22Rv1 (cell line): Measurements from ENCODE around the gene CPNE2.

ENCODE experiments used
- CTCF ChIP-seq: fragments of 450-650 bp; IDR thresholded peaks from 2 replicates; pipeline ENCODE4 v1.5.1; 2017; ENCODE audit warnings: mild to moderate bottlenecking
- ZFX ChIP-seq: fragments of 450-650 bp; IDR thresholded peaks from 2 replicates; pipeline ENCODE4 v1.6.1; 2017; ENCODE audit warnings: antibody characterized with exemption, borderline replicate concordance

- TF ChIP-seq CTCF (no peak), ZFX (no peak)
Observed at GRCh38 chr16:57072616-57073275, 19.6 kb upstream of the CPNE2 start.
